Measurements from ENCODE around the gene ZNF280A. TPM values are rescaled to one million over a fixed set of nuclear protein-coding genes. Genes with fewer than 3 reads are reported as not detected.
"Not testable (repeated sequence)": the region's sequence is repeated elsewhere in the genome, so short reads cannot be mapped to it uniquely, and the experiment has no call there.

Gene ZNF280A
- total RNA-seq, 1 experiment from 2014 or later, result 2.7 TPM

GRCh38 chr22:22533863-22534262 lies 13.8 kb upstream of the ZNF280A start:
- Mint-ChIP-seq H3K27ac (ENCODE audit: unreplicated experiment) (no peak overlapping the region), H3K36me3 (ENCODE audit: insufficient read depth, unreplicated experiment) (no peaks in the 10 kb centered on the region), H3K27me3 (ENCODE audit: insufficient read depth, unreplicated experiment) (peaks cover 8% of the 10 kb centered on the region), H3K4me1 (ENCODE audit: low read depth, unreplicated experiment) (no peaks in the 10 kb centered on the region), H3K4me3 (ENCODE audit: unreplicated experiment) (no peak overlapping the region), H3K9me3 (ENCODE audit: unreplicated experiment) (no peaks in the 10 kb centered on the region)
- no TSS peak for BruUV-seq (replicated peaks)
- no peaks in the 10 kb centered on the region for H3K4me1 ChIP-seq
- ChIA-PET CTCF (no interaction called here), POLR2A (interaction anchor here (0.6 kb wide), 1 partner anchor 514 kb away, joined by 5 read pairs; no protein-coding TSS in a partner anchor)
- H3K4me3 ChIP-seq (ENCODE audit: low read depth, low read length), result no peak overlapping the region
- H3K27me3 ChIP-seq (replicated peaks; ENCODE audit: control insufficient read depth, insufficient read depth, low read length), result no peaks in the 10 kb centered on the region
- no peaks in the 10 kb centered on the region for H3K9me3 ChIP-seq
- intact Hi-C loops (cut with micrococcal nuclease; ENCODE audit: unreplicated experiment), result no loop called here
- DNase-seq, result no peak
- no peaks in the 10 kb centered on the region for H3K36me3 ChIP-seq (ENCODE audit: control insufficient read depth, insufficient read depth, low read length)
- no peak for TF ChIP-seq CTCF (IDR thresholded peaks at IDR 0.05; ENCODE audit: insufficient read depth in 1 of 2, low read depth in 1 of 2, low read length in 1 of 2, severe bottlenecking in 1 of 2, unreplicated experiment in 1 of 2)

- Mint-ChIP-seq H3K4me1 (ENCODE audit: low read depth, unreplicated experiment) (no peaks in the 10 kb centered on the region), H3K36me3 (ENCODE audit: insufficient read depth, unreplicated experiment) (no peaks in the 10 kb centered on the region), H3K9me3 (ENCODE audit: unreplicated experiment) (no peaks in the 10 kb centered on the region), H3K27ac (ENCODE audit: unreplicated experiment) (no peak overlapping the region), H3K27me3 (ENCODE audit: insufficient read depth, unreplicated experiment) (peaks cover 8% of the 10 kb centered on the region), H3K4me3 (ENCODE audit: unreplicated experiment) (no peak overlapping the region)
- H3K36me3 ChIP-seq (ENCODE audit: control insufficient read depth, insufficient read depth, low read length), result no peaks in the 10 kb centered on the region
- ChIA-PET POLR2A (no interaction called here), CTCF (no interaction called here)
- H3K4me3 ChIP-seq (ENCODE audit: low read depth, low read length), result no peak overlapping the region
- no peaks in the 10 kb centered on the region for H3K9me3 ChIP-seq
- H3K4me1 ChIP-seq, result no peaks in the 10 kb centered on the region
- intact Hi-C loops (cut with micrococcal nuclease; ENCODE audit: unreplicated experiment), result no loop called here
- DNase-seq, result no peak
- H3K27me3 ChIP-seq (replicated peaks; ENCODE audit: control insufficient read depth, insufficient read depth, low read length), result no peaks in the 10 kb centered on the region
- TF ChIP-seq CTCF (IDR thresholded peaks at IDR 0.05; ENCODE audit: insufficient read depth in 1 of 2, low read depth in 1 of 2, low read length in 1 of 2, severe bottlenecking in 1 of 2, unreplicated experiment in 1 of 2), result no peak
- BruUV-seq (replicated peaks), result no TSS peak
These were observed 13.3 kb upstream of the ZNF280A start for GRCh38 chr22:22533417-22533816.

- H3K36me3 Mint-ChIP-seq (ENCODE audit: insufficient read depth, unreplicated experiment); H3K36me3 ChIP-seq (ENCODE audit: control insufficient read depth, insufficient read depth, low read length); BruUV-seq (replicated peaks); H3K4me3 Mint-ChIP-seq (ENCODE audit: unreplicated experiment); H3K4me3 ChIP-seq (ENCODE audit: low read depth, low read length); DNase-seq; H3K4me1 ChIP-seq; H3K9me3 ChIP-seq; H3K27me3 Mint-ChIP-seq (ENCODE audit: insufficient read depth, unreplicated experiment); POLR2A ChIA-PET; intact Hi-C loops (cut with micrococcal nuclease; ENCODE audit: unreplicated experiment); H3K9me3 Mint-ChIP-seq (ENCODE audit: unreplicated experiment); H3K27ac Mint-ChIP-seq (ENCODE audit: unreplicated experiment); H3K4me1 Mint-ChIP-seq (ENCODE audit: low read depth, unreplicated experiment); H3K27me3 ChIP-seq (replicated peaks; ENCODE audit: control insufficient read depth, insufficient read depth, low read length); CTCF ChIA-PET: not testable (repeated sequence)
These were observed 12.5 kb upstream of the ZNF280A start for GRCh38 chr22:22532547-22533071.
